Activated B cell treated with CpG ODN at 0.5 μM for 24 hours (primary cell): Measurements from ENCODE around the gene SSPN. TPM values are rescaled to one million over a fixed set of nuclear protein-coding genes. Genes with fewer than 3 reads are reported as not detected.

ENCODE experiments used
- ATAC-seq: fragments of 200-7000 bp; cut with Tn5 transposase; one replicate; pipeline ENCODE4 v1.10.0; 2021; ENCODE audit warnings: low read depth, mild to moderate bottlenecking, moderate library complexity
- CTCF ChIA-PET: fragments of 350-600 bp; sonication (Branson Sonifier 250); formaldehyde crosslinking; loops from one replicate; lab custom pipeline; 2021; ENCODE audit warnings: antibody characterized with exemption; lab: Charles Lee
- POLR2A ChIA-PET: fragments of 350-600 bp; sonication (Branson Sonifier 250); formaldehyde crosslinking; loops from one replicate; lab custom pipeline; 2021; ENCODE audit warnings: antibody characterized with exemption; lab: Charles Lee
- DNase-seq: peaks from one replicate; pipeline ENCODE4 v3.0.0; 2022
- H3K27ac Mint-ChIP-seq: one replicate; pipeline ENCODE4 v1.8.0; 2020; ENCODE audit warnings: mixed read lengths
- H3K27me3 Mint-ChIP-seq: one replicate; pipeline ENCODE4 v1.8.0; 2021; ENCODE audit warnings: mixed read lengths
- H3K36me3 Mint-ChIP-seq: one replicate; pipeline ENCODE4 v1.8.0; 2021; ENCODE audit warnings: low read depth, mixed read lengths
- H3K4me1 Mint-ChIP-seq: one replicate; pipeline ENCODE4 v1.8.0; 2021; ENCODE audit warnings: mixed read lengths
- H3K4me3 Mint-ChIP-seq: one replicate; pipeline ENCODE4 v1.8.0; 2020; ENCODE audit warnings: mild to moderate bottlenecking, mixed read lengths
- H3K9me3 Mint-ChIP-seq: one replicate; pipeline ENCODE4 v1.8.0; 2020; ENCODE audit warnings: mixed read lengths
- CTCF ChIP-seq: fragments of 200-600 bp; IDR thresholded peaks from one replicate; pipeline ENCODE4 v1.8.0; 2022; ENCODE audit warnings: antibody characterized with exemption, mild to moderate bottlenecking
- intact Hi-C: fragments of 100-400 bp; cut with micrococcal nuclease; formaldehyde crosslinking; loops from one replicate; pipeline ENCODE4 v1.15.1; 2024
- total RNA-seq: library from RNA; stranded (reverse); gene quantifications from 2 replicates; pipeline ENCODE4 v1.2.3, GENCODE V29; 2022

SSPN gene
- total RNA-seq, 1 donor from 2014 or later = 3.0 TPM

DNA sequence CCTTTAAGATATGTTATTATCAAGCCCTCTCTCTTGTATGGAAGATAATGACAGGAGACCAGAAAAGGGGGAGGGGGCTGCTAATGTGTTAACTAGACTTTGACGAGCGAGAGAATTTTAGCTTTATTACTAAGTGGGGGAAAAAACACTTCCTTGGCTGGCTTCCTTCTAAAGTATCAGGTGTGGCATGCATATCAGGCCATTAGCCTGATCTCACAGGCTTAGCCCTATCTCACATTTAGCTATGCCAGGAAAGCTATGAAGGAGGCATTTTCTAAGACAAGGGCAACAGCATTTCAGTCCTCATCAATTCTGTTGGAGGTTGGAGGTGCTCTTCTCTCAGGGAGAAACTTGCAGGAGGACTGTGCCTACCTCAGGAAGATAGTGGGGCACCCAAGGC lies 9.9 kb downstream of the SSPN start:
- Mint-ChIP-seq H3K4me1 (peaks cover 2% of the 10 kb centered on the region), H3K27ac (no peak overlapping the region), H3K36me3 (no peaks in the 10 kb centered on the region), H3K9me3 (no peaks in the 10 kb centered on the region), H3K27me3 (no peaks in the 10 kb centered on the region), H3K4me3 (no peak overlapping the region)
- intact Hi-C loops = no loop called here
- ATAC-seq = no peak
- DNase-seq = no peak
- ChIA-PET CTCF (no interaction called here), POLR2A (no interaction called here)
- TF ChIP-seq CTCF = no peak

GRCh38 chr12:26205941-26206340 lies 10.6 kb downstream of the SSPN start:
- Mint-ChIP-seq H3K9me3 (no peaks in the 10 kb centered on the region), H3K27ac (no peak overlapping the region), H3K4me1 (peaks cover 2% of the 10 kb centered on the region), H3K36me3 (no peaks in the 10 kb centered on the region), H3K27me3 (no peaks in the 10 kb centered on the region), H3K4me3 (no peak overlapping the region)
- ATAC-seq (no peak), DNase-seq (no peak)
- no peak for TF ChIP-seq CTCF
- ChIA-PET CTCF (no interaction called here), POLR2A (no interaction called here)
- intact Hi-C loops = no loop called here

DNA sequence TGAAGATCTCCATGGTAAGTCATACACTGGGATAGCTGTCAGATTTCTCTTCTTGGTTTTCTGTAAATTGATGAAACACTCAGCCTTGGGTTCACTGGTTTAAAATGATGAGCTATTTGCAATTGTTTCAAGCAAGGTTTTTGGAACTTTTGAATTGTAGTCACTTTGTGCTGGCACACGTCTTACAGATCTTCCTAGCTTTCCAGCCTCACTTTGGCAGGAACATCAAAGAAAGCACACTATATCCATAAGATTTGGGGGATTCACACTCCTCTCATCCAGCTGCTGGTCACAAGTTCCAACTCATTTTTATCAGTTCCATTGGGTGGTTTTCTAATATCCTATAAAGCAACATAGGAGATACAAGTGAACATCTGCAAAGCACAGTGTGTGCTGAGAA lies 16.0 kb downstream of the SSPN start:
- no peak for ATAC-seq
- no peak for TF ChIP-seq CTCF
- ChIA-PET CTCF (no interaction called here), POLR2A (interaction anchor here (1.0 kb wide), 1 partner anchor 87 kb away, joined by 3 read pairs; the partner anchor contains the start of gene BHLHE41)
- Mint-ChIP-seq H3K9me3 (peaks cover 3% of the 10 kb centered on the region), H3K4me3 (no peak overlapping the region), H3K4me1 (peaks cover 5% of the 10 kb centered on the region), H3K36me3 (no peaks in the 10 kb centered on the region), H3K27me3 (no peaks in the 10 kb centered on the region), H3K27ac (no peak overlapping the region)
- intact Hi-C loops = no loop called here
- DNase-seq = no peak

- TF ChIP-seq CTCF = no peak
- Mint-ChIP-seq H3K4me1 (peaks cover 5% of the 10 kb centered on the region), H3K9me3 (peaks cover 3% of the 10 kb centered on the region), H3K36me3 (no peaks in the 10 kb centered on the region), H3K27me3 (no peaks in the 10 kb centered on the region), H3K4me3 (no peak overlapping the region), H3K27ac (no peak overlapping the region)
- CTCF ChIA-PET = no interaction called here
- no peak for ATAC-seq
- no peak for DNase-seq
- intact Hi-C loops = no loop called here
- POLR2A ChIA-PET = interaction anchor here (0.7 kb wide), 1 partner anchor 8 kb away, joined by 4 read pairs; no protein-coding TSS in a partner anchor
These were observed 17.0 kb downstream of the SSPN start for GRCh38 chr12:26212396-26212795.

- H3K4me1 Mint-ChIP-seq = peaks cover 5% of the 10 kb centered on the region
- DNase-seq (no peak), ATAC-seq (no peak)
- no peak overlapping the region for H3K27ac Mint-ChIP-seq
- no peaks in the 10 kb centered on the region for H3K36me3 Mint-ChIP-seq
- CTCF ChIA-PET = no interaction called here
- POLR2A ChIA-PET = no interaction called here
- no peaks in the 10 kb centered on the region for H3K27me3 Mint-ChIP-seq
- no peak for TF ChIP-seq CTCF
- intact Hi-C loops = no loop called here
- H3K9me3 Mint-ChIP-seq = peaks cover 3% of the 10 kb centered on the region
- H3K4me3 Mint-ChIP-seq = no peak overlapping the region
These were observed 17.6 kb downstream of the SSPN start for GRCh38 chr12:26212988-26213387.
